Common myeloid progenitor, CD34-positive (primary cell): ENCODE results near the gene GZMB.
"Not testable (repeated sequence)": the region's sequence is repeated elsewhere in the genome, so short reads cannot be mapped to it uniquely, and the experiment has no call there.

Experiments
- CTCF ChIA-PET: fragments of 350-600 bp; sonication (Branson Sonifier 250); formaldehyde crosslinking; loops from one replicate; lab custom pipeline; 2021; ENCODE audit warnings: antibody characterized with exemption; lab: Charles Lee
- POLR2A ChIA-PET: fragments of 350-600 bp; sonication (Branson Sonifier 250); formaldehyde crosslinking; loops from one replicate; lab custom pipeline; 2021; ENCODE audit warnings: antibody characterized with exemption; lab: Charles Lee
- DNase-seq, 3 donors: peaks; one replicate each; pipeline versions ENCODE4 v3.0.0 to v3.0.0-alpha.2; 2013
- H3K27ac ChIP-seq, 2 experiments: 1 replicate in 1 of 2; 2 replicates in 1 of 2; pipeline ENCODE4 v1.7.0; 2013; ENCODE audit warnings: inconsistent platforms in 2 of 2, low read length in 2 of 2, mild to moderate bottlenecking in 2 of 2, low read depth in 1 of 2, moderate library complexity in 1 of 2; ENCODE audit not compliant: severe bottlenecking in 2 of 2, insufficient read depth in 1 of 2, poor library complexity in 1 of 2
- H3K27me3 ChIP-seq, 5 experiments: replicated peaks in 2 of 5; 1 replicate in 3 of 5; 2 replicates in 2 of 5; pipeline versions ENCODE4 v1.6.1 to v1.7.0; 2013; ENCODE audit warnings: low read length in 4 of 5, mild to moderate bottlenecking in 2 of 5, moderate library complexity in 2 of 5, inconsistent platforms in 1 of 5; ENCODE audit not compliant: insufficient read depth in 5 of 5, control insufficient read depth in 4 of 5
- H3K36me3 ChIP-seq, 4 experiments: 1 replicate in 2 of 4; 2 replicates in 2 of 4; pipeline versions ENCODE4 v1.6.1 to v1.7.0; 2013; ENCODE audit warnings: low read length in 3 of 4, control low read depth in 1 of 4, mild to moderate bottlenecking in 1 of 4; ENCODE audit not compliant: control insufficient read depth in 4 of 4, insufficient read depth in 4 of 4
- H3K4me1 ChIP-seq, 4 experiments: 1 replicate in 3 of 4; 2 replicates in 1 of 4; pipeline versions ENCODE4 v1.6.1 to v1.7.1; 2013; ENCODE audit warnings: low read length in 3 of 4, mild to moderate bottlenecking in 3 of 4, control low read depth in 1 of 4, inconsistent platforms in 1 of 4, moderate library complexity in 1 of 4; ENCODE audit not compliant: control insufficient read depth in 4 of 4, insufficient read depth in 4 of 4; ENCODE audit errors: control extremely low read depth in 1 of 4
- H3K4me3 ChIP-seq, 7 experiments: 1 replicate in 4 of 7; 2 replicates in 3 of 7; pipeline versions ENCODE4 v1.5.1 to v1.7.0; 2013; ENCODE audit warnings: mild to moderate bottlenecking in 7 of 7, low read length in 6 of 7, moderate library complexity in 6 of 7, inconsistent platforms in 2 of 7, low read depth in 2 of 7, control low read depth in 1 of 7; ENCODE audit not compliant: insufficient read depth in 4 of 7, control insufficient read depth in 1 of 7; ENCODE audit errors: extremely low read depth in 1 of 7
- H3K9me3 ChIP-seq, 5 experiments: 1 replicate in 4 of 5; 2 replicates in 1 of 5; pipeline versions ENCODE4 v1.6.1 to v1.7.1; 2013; ENCODE audit warnings: low read length in 4 of 5, mild to moderate bottlenecking in 2 of 5, inconsistent platforms in 1 of 5, low read depth in 1 of 5, moderate library complexity in 1 of 5; ENCODE audit not compliant: control insufficient read depth in 4 of 5, insufficient read depth in 2 of 5; ENCODE audit errors: control extremely low read depth in 1 of 5
- WGBS: methylation state at CpG from one replicate; pipeline ENCODE4 v1.1.5; 2013; ENCODE audit not compliant: insufficient coverage; 5-methylcytosine and 5-hydroxymethylcytosine counted together

The GZMB gene

DNA sequence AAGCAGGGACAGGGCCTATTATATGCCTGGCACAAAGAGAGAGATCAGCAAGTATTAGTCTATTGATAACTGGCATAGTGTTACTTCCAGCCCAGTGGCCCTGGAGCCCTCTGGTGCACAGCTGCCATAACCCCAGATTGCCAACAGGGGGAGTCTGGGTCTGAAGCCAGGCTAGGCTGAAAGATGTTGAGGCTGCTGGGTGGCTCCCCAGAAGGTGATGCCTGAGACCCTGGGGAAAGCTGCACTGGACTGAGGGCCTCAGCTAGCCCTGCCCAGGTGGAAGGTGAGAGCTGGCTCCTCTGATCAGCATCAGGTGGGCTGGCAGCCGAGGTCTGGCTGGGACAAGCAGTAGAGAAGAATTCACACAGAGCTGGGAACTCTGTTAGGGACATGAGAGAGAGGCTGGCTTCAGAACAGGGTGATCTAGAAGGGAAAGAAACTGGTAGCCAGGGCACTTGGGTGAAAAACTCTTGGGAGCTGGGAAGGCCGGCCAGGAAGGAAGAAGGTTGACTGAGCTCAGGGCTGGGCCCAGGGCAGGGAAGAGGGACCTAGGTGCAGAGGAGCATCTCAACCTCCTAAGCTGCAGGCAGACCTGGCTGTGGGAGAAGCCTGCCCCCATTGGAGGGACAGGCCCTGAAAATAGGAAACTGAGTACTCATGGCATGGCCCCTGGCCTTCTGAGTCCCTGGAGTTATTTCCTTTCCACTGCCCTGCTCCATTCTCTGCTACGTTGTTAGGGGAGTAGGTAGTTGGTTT, 28.4 kb downstream of the GZMB start:
- CTCF ChIA-PET = interaction anchor here (0.7 to 1.7 kb wide), 13 partner anchors 9 to 122 kb away, joined by 3 to 8 read pairs (median 4); no protein-coding TSS in a partner anchor
- DNase-seq = peak; percentile 36 to 62 (median 52)
- POLR2A ChIA-PET = no interaction called here
- H3K4me3 ChIP-seq = no peak overlapping the region
- no peaks in the 10 kb centered on the region for H3K27me3 ChIP-seq
- 97% methylated on average over 3 of the region's 3 CpGs for WGBS
- no peaks in the 10 kb centered on the region for H3K36me3 ChIP-seq
- peaks cover 3 to 23% (median 6%) of the 10 kb centered on the region in 4 experiments for H3K4me1 ChIP-seq
- no peaks in the 10 kb centered on the region for H3K9me3 ChIP-seq
- no peak overlapping the region for H3K27ac ChIP-seq

DNA sequence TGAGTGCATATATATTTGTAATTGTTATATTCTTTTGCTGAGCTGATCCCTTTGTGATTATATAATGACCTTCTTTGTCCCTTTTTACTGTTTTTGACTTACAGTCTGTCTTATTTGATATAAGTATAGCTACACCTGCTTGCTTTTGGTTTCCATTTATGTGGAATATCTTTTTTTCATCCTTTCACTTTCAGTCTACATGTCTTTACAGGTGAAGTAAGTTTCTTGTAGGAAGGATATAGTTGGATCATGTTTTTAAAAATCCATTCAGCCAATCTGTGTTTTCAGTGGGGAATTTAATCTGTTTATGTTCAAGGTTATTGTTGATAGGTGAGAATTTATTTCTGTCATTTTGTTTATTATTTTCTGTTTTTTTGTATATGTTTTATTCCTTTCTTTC, 36.6 kb downstream of the GZMB start:
- peaks cover 0 to 8% (median 3%) of the 10 kb centered on the region in 5 experiments for H3K9me3 ChIP-seq
- CTCF ChIA-PET = no interaction called here
- DNase-seq = no peak
- no peaks in the 10 kb centered on the region for H3K36me3 ChIP-seq
- H3K4me1 ChIP-seq = no peaks in the 10 kb centered on the region
- POLR2A ChIA-PET = no interaction called here
- no peak overlapping the region for H3K27ac ChIP-seq
- no peak overlapping the region for H3K4me3 ChIP-seq
- no peaks in the 10 kb centered on the region for H3K27me3 ChIP-seq

DNA sequence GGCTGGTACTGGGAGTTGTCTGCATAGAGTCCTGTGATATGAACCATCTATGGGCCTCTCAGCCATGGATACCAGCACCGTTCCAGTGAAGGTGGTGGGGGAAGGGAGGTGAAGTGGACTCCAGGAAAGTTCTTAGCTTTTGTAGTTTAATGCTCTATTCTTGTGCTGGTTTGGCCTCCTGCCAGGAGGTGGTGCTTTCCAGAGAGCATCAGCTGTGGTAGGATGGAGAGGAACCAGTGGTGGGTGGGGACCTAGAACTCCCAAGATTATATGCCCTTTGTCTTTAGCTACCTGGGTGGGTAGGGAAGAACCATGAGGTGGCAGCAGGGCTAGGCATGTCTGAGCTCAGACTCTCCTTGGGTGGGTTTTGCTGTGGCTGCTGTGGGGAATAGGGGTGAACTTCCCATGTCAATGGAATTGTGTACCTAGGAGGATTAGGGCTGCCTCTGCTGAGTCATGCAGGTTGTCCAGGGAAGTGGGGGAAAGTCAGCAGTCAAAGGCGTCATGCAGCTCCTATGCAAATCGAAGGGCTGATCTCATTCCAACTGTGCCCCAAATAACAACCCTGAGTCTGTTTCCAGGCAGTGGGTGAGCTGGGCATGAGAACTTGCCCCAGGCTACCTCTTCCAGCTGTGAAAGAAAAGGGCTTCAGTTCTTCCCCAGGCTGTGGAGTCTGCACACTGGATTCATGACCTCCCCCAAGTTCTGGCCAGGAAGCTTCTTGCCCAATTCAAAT, 38.7 kb downstream of the GZMB start:
- CTCF ChIA-PET = interaction anchor here (1.6 kb wide), 1 partner anchor 10 kb away, joined by 3 read pairs; no protein-coding TSS in a partner anchor
- WGBS = 87% methylated on average over 3 of the region's 3 CpGs
- H3K9me3 ChIP-seq = peaks cover 0 to 10% (median 3%) of the 10 kb centered on the region in 5 experiments
- H3K27me3 ChIP-seq = no peaks in the 10 kb centered on the region
- no peak overlapping the region for H3K27ac ChIP-seq
- no peak overlapping the region for H3K4me3 ChIP-seq
- POLR2A ChIA-PET = no interaction called here
- H3K4me1 ChIP-seq = no peaks in the 10 kb centered on the region
- no peaks in the 10 kb centered on the region for H3K36me3 ChIP-seq
- DNase-seq = no peak

DNA sequence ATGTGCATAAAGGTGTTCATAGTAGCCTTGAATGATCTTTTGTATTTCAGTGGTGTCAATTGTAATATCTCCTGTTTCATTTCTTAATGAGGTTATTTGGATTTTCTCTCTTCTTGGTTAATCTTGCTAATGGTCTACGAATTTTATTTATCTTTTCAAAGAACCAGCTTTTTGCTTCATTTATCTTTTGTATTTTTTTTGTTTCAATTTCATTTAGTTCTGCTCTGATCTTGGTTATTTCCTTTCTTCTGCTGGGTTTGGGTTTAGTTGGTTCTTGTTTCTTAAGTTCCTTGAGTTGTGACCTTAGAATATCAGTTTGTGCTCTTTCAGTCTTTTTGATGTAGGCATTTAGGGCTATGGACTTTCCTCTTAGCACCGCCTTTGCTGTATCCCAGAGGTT, 43.0 kb downstream of the GZMB start:
- H3K27ac ChIP-seq, H3K4me3 ChIP-seq, POLR2A ChIA-PET, DNase-seq, H3K4me1 ChIP-seq, H3K27me3 ChIP-seq, H3K36me3 ChIP-seq, CTCF ChIA-PET: not testable (repeated sequence)
- WGBS = no CpG with 5 or more reads among the region's 2 CpGs
- peaks cover 0 to 14% (median 3%) of the 10 kb centered on the region in 5 experiments for H3K9me3 ChIP-seq

DNA sequence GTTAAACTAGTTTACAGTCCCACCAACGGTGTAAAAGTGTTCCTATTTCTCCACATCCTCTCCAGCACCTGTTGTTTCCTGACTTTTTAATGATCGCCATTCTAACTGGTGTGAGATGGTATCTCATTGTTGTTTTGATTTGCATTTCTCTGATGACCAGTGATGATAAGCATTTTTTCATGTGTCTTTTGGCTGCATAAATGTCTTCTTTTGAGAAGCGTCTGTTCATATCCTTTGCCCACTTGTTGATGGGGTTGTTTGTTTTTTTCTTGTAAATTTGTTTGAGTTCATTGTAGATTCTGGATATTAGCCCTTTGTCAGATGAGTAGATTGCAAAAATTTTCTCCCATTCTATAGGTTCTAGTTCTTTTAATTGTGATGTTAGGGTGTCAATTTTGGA, 49.6 kb downstream of the GZMB start:
- no CpG with 5 or more reads among the region's 3 CpGs for WGBS
- POLR2A ChIA-PET, H3K36me3 ChIP-seq: not testable (repeated sequence)

More for the DNA sequence above, 49.6 kb downstream of the GZMB start:
- H3K4me1 ChIP-seq, CTCF ChIA-PET, H3K27ac ChIP-seq, H3K27me3 ChIP-seq, H3K4me3 ChIP-seq, DNase-seq, H3K9me3 ChIP-seq: not testable (repeated sequence)
